ENCODE data around the gene SEC31A. TPM values are rescaled to one million over a fixed set of nuclear protein-coding genes. Genes with fewer than 3 reads are reported as not detected.

Gene SEC31A
- total RNA-seq, 1 donor from 2014 or later: 210 TPM

DNA sequence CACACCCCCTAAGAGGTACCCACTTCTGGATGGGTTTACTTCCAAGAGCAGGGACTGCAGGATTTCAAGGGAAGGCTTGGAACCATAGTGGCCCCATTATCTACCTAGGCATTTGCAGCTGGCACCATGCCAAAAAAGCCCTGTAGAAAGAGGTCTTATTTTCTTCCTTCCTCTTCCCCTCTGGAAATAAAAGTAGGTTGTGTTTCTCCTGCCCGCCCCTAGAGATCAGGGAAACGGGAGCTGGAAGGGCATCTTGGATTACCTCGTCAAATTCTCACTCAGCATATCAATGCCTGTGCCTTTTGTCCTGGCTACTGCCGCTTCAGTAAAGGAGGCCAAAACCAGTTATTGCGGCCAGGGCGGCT is 93.9 kb downstream of the SEC31A start:
- Histone ChIP-seq H3K79me2 (ENCODE audit: low read depth) (peaks cover 8% of the 10 kb centered on the region), H3K4me1 (peaks cover 33% of the 10 kb centered on the region), H3K27ac (no peak overlapping the region), H3K9me3 (ENCODE audit: low read depth) (no peaks in the 10 kb centered on the region), H4K20me1 (ENCODE audit: low read depth) (peaks cover 36% of the 10 kb centered on the region), H2AFZ (replicated peaks) (no peak overlapping the region), H3F3A (ENCODE audit: low read depth) (peaks cover 51% of the 10 kb centered on the region), H3K9ac (no peak overlapping the region), H3K36me3 (no peaks in the 10 kb centered on the region), H3K27me3 (peaks cover 98% of the 10 kb centered on the region), H3K4me2 (peak overlapping the region; percentile 96), H3K4me3 (peak overlapping the region; percentile 60)
- TF ChIP-seq CTCF (IDR thresholded peaks at IDR 0.05): no peak
- no peak for TF ChIP-seq EZH2 (IDR thresholded peaks at IDR 0.05)
- TF ChIP-seq EZH2phosphoT487 (IDR thresholded peaks at IDR 0.05): no peak
- Mint-ChIP-seq H3K36me3 (peaks cover 8% of the 10 kb centered on the region), H3K9me3 (no peaks in the 10 kb centered on the region), H3K4me1 (peaks cover 47% of the 10 kb centered on the region), H3K27ac (peak overlapping the region; percentile 94), H3K4me3 (peak overlapping the region; percentile 99), H3K27me3 (ENCODE audit: insufficient read depth, low read depth) (peaks cover 2% of the 10 kb centered on the region)
- peak; percentile 59 for DNase-seq (ENCODE audit: low spot score)

GRCh38 chr4:82792912-82793649 is 97.9 kb downstream of the SEC31A start:
- H3K27me3 ChIP-seq: peaks cover 98% of the 10 kb centered on the region

GRCh38 chr4:82791179-82791578 is 99.8 kb downstream of the SEC31A start:
- peaks cover 98% of the 10 kb centered on the region for H3K27me3 ChIP-seq
- H3F3A ChIP-seq (ENCODE audit: low read depth): peaks cover 33% of the 10 kb centered on the region
- peaks cover 11% of the 10 kb centered on the region for H3K79me2 ChIP-seq (ENCODE audit: low read depth)
- H3K36me3 Mint-ChIP-seq: peaks cover 11% of the 10 kb centered on the region
- peaks cover 63% of the 10 kb centered on the region for H3K4me1 Mint-ChIP-seq
- peaks cover 49% of the 10 kb centered on the region for H3K4me1 ChIP-seq
- DNase-seq (ENCODE audit: low spot score): no peak
- H3K9me3 ChIP-seq (ENCODE audit: low read depth): no peaks in the 10 kb centered on the region
- no peaks in the 10 kb centered on the region for H3K36me3 ChIP-seq
- H3K27ac ChIP-seq: no peak overlapping the region
- H3K4me3 ChIP-seq: no peak overlapping the region
- no peak overlapping the region for H2AFZ ChIP-seq (replicated peaks)
- TF ChIP-seq EZH2phosphoT487 (IDR thresholded peaks at IDR 0.05) (no peak), EZH2 (IDR thresholded peaks at IDR 0.05) (no peak), CTCF (IDR thresholded peaks at IDR 0.05) (no peak)
- no peak overlapping the region for H3K4me3 Mint-ChIP-seq
- no peaks in the 10 kb centered on the region for H3K9me3 Mint-ChIP-seq
- H3K4me2 ChIP-seq: no peak overlapping the region
- H3K27ac Mint-ChIP-seq: no peak overlapping the region
- no peak overlapping the region for H3K9ac ChIP-seq
- H3K27me3 Mint-ChIP-seq (ENCODE audit: insufficient read depth, low read depth): no peaks in the 10 kb centered on the region
- peaks cover 79% of the 10 kb centered on the region for H4K20me1 ChIP-seq (ENCODE audit: low read depth)

More at GRCh38 chr4:82792912-82793649, 97.9 kb downstream of the SEC31A start:
- H3K9me3 ChIP-seq (ENCODE audit: low read depth): no peaks in the 10 kb centered on the region
- H3K4me3 ChIP-seq: no peak overlapping the region
- no peak overlapping the region for H3K27ac ChIP-seq
- peaks cover 33% of the 10 kb centered on the region for H3F3A ChIP-seq (ENCODE audit: low read depth)
- Mint-ChIP-seq H3K4me3 (no peak overlapping the region), H3K27ac (no peak overlapping the region), H3K4me1 (peaks cover 64% of the 10 kb centered on the region), H3K36me3 (peaks cover 12% of the 10 kb centered on the region), H3K27me3 (ENCODE audit: insufficient read depth, low read depth) (peaks cover 2% of the 10 kb centered on the region), H3K9me3 (no peaks in the 10 kb centered on the region)
- peak overlapping the region; percentile 8 for H3K4me2 ChIP-seq
- peaks cover 43% of the 10 kb centered on the region for H3K4me1 ChIP-seq
- peaks cover 11% of the 10 kb centered on the region for H3K79me2 ChIP-seq (ENCODE audit: low read depth)
- TF ChIP-seq EZH2 (IDR thresholded peaks at IDR 0.05) (no peak), EZH2phosphoT487 (IDR thresholded peaks at IDR 0.05) (no peak), CTCF (IDR thresholded peaks at IDR 0.05) (no peak)
- no peak overlapping the region for H2AFZ ChIP-seq (replicated peaks)
- H4K20me1 ChIP-seq (ENCODE audit: low read depth): peaks cover 74% of the 10 kb centered on the region
- no peak for DNase-seq (ENCODE audit: low spot score)
- no peaks in the 10 kb centered on the region for H3K36me3 ChIP-seq
- no peak overlapping the region for H3K9ac ChIP-seq

All from neural progenitor cell (in vitro differentiated cells).